ENCODE results near the gene KLC1.

Gene KLC1

DNA sequence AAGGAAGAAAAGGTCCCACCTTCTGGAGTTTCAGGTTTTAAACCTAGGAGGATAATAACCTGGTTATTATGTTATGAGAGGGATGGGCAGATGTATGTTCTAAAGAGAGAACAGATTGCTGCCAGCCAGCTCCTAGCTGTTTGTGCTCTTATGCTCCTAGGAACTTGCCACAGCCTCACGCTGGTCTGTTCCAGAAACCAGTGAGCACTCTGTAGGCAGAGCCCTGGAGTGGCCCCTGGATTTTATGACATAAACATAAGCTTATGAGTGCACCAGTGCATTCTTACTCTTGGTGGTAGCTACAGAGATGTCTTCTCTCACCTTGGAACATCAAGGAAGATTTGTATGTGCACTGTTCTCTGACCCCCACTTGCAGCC is 27.7 kb downstream of the KLC1 start:
- no CpG with 5 or more reads among the region's 1 CpG for WGBS (ENCODE audit: insufficient coverage, insufficient read length)
- Histone ChIP-seq H3K9me3 (ENCODE audit: control insufficient read depth, insufficient read depth, low read length) (no peaks in the 10 kb centered on the region), H3K27me3 (ENCODE audit: control insufficient read depth, insufficient read depth, low read length) (no peaks in the 10 kb centered on the region), H3K27ac (ENCODE audit: low read length) (no peak overlapping the region), H3K36me3 (ENCODE audit: control insufficient read depth, insufficient read depth, low read length) (peaks cover 30% of the 10 kb centered on the region), H3K4me3 (ENCODE audit: low read length) (no peak overlapping the region), H3K4me1 (ENCODE audit: control insufficient read depth, insufficient read depth, low read length) (no peaks in the 10 kb centered on the region)
- DNase-seq (ENCODE audit: low read depth, low spot score) = no peak

DNA sequence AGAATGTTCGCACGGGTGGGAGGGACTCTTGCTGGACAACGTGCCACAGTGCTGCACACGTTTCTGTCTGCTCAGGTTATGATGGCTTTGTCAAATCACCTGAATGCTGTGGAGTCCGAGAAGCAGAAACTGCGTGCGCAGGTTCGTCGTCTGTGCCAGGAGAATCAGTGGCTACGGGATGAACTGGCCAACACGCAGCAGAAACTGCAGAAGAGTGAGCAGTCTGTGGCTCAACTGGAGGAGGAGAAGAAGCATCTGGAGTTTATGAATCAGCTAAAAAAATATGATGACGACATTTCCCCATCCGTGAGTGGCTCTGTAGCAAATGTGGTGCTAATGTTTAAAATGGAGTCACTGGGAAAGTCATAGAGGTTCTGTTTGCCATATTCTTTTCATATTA is 28.5 kb downstream of the KLC1 start:
- no peaks in the 10 kb centered on the region for H3K4me1 ChIP-seq (ENCODE audit: control insufficient read depth, insufficient read depth, low read length)
- no peaks in the 10 kb centered on the region for H3K27me3 ChIP-seq (ENCODE audit: control insufficient read depth, insufficient read depth, low read length)
- DNase-seq (ENCODE audit: low read depth, low spot score) = no peak
- H3K27ac ChIP-seq (ENCODE audit: low read length) = no peak overlapping the region
- no peaks in the 10 kb centered on the region for H3K9me3 ChIP-seq (ENCODE audit: control insufficient read depth, insufficient read depth, low read length)
- no CpG with 5 or more reads among the region's 13 CpGs for WGBS (ENCODE audit: insufficient coverage, insufficient read length)
- no peak overlapping the region for H3K4me3 ChIP-seq (ENCODE audit: low read length)
- peaks cover 30% of the 10 kb centered on the region for H3K36me3 ChIP-seq (ENCODE audit: control insufficient read depth, insufficient read depth, low read length)

DNA sequence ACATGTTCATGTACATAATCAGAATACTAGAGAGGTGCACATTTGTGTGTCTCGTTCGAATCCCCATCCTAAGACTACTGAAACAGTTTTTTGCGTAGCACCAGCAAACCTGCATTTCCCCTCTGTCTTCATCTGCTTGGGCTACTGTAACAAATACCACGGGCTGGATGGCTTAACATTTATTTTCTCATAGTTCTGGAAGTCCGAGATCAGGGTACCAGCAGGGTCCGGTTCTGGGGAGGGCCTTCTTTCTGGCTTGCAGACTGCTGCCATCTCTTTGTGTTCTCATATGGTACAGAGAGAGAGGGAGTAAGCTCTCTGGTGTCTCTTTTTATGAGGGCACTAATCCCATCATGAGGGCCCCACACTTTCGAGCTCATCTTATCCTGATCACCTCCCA is 30.6 kb downstream of the KLC1 start:
- Histone ChIP-seq H3K4me1 (ENCODE audit: control insufficient read depth, insufficient read depth, low read length) (no peaks in the 10 kb centered on the region; the same call in 1 of the 2 replicates), H3K36me3 (ENCODE audit: control insufficient read depth, insufficient read depth, low read length) (peaks cover 27% of the 10 kb centered on the region), H3K27me3 (ENCODE audit: control insufficient read depth, insufficient read depth, low read length) (no peaks in the 10 kb centered on the region), H3K4me3 (ENCODE audit: low read length) (no peak overlapping the region), H3K9me3 (ENCODE audit: control insufficient read depth, insufficient read depth, low read length) (no peaks in the 10 kb centered on the region), H3K27ac (ENCODE audit: low read length) (no peak overlapping the region)
- WGBS (ENCODE audit: insufficient coverage, insufficient read length) = no CpG with 5 or more reads among the region's 7 CpGs
- DNase-seq (ENCODE audit: low read depth, low spot score) = no peak

DNA sequence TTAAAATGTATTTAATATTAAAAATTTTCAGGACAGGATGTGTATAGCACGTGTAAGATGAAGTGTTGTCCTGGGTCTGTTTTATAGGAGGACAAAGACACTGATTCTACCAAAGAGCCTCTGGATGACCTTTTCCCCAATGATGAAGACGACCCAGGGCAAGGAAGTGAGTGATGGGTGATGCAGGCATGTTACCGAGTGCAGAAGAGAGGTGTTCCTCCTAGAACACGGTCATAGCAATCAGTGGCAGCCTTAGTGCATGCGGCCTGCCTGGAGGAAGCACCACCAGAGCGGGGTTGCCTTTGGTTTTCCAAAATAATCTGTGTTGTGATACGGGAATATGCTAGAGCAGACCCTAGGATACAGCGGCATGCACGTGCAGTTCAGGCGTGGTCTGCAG is 33.0 kb downstream of the KLC1 start:
- Histone ChIP-seq H3K36me3 (ENCODE audit: control insufficient read depth, insufficient read depth, low read length) (peaks cover 19% of the 10 kb centered on the region), H3K4me3 (ENCODE audit: low read length) (no peak overlapping the region), H3K27me3 (ENCODE audit: control insufficient read depth, insufficient read depth, low read length) (no peaks in the 10 kb centered on the region), H3K9me3 (ENCODE audit: control insufficient read depth, insufficient read depth, low read length) (no peaks in the 10 kb centered on the region), H3K27ac (ENCODE audit: low read length) (no peak overlapping the region), H3K4me1 (ENCODE audit: control insufficient read depth, insufficient read depth, low read length) (no peaks in the 10 kb centered on the region; the same call in 1 of the 2 replicates)
- no peak for DNase-seq (ENCODE audit: low read depth, low spot score)
- 100% methylated on average over 1 of the region's 10 CpGs for WGBS (ENCODE audit: insufficient coverage, insufficient read length)

DNA sequence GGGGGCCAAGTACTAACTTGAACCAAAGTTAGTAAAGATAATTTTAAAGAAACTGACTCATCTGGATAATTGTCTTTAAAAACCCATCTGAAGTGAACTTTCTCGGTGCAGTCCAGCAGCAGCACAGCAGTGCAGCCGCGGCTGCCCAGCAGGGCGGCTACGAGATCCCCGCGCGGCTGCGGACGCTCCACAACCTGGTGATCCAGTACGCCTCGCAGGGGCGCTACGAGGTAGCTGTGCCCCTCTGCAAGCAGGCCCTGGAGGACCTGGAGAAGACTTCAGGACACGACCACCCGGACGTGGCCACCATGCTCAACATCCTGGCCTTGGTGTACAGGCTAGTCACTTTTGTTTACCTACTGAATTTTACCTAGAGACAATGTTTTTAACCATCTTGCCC is 33.6 kb downstream of the KLC1 start:
- Histone ChIP-seq H3K9me3 (ENCODE audit: control insufficient read depth, insufficient read depth, low read length) (no peaks in the 10 kb centered on the region), H3K27me3 (ENCODE audit: control insufficient read depth, insufficient read depth, low read length) (no peaks in the 10 kb centered on the region), H3K27ac (ENCODE audit: low read length) (no peak overlapping the region), H3K4me3 (ENCODE audit: low read length) (no peak overlapping the region), H3K36me3 (ENCODE audit: control insufficient read depth, insufficient read depth, low read length) (peaks cover 15% of the 10 kb centered on the region; the same call in 1 of the 2 replicates), H3K4me1 (ENCODE audit: control insufficient read depth, insufficient read depth, low read length) (no peaks in the 10 kb centered on the region; the same call in 1 of the 2 replicates)
- no peak for DNase-seq (ENCODE audit: low read depth, low spot score)
- no CpG with 5 or more reads among the region's 17 CpGs for WGBS (ENCODE audit: insufficient coverage, insufficient read length)

DNA sequence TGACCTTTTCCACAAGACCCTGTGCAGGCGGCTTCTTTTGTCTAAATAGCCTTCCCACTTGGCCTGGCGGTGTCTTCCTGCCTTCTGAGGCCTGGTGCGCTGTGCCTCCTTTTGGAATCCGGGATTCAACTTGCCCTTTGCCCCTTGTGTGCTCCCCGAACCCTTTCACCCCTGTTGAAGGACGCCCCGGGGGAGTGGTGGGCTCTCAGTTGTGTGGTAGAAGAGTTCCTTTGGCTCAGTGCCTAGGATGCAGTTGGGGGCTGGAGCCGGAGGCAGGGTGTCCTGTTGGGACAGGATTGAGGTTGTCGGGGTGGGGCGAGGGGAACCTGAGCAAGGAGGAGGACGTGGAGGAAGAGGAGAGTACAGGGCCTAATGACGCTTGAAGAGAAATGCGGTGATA is 34.5 kb downstream of the KLC1 start:
- no peaks in the 10 kb centered on the region for H3K9me3 ChIP-seq (ENCODE audit: control insufficient read depth, insufficient read depth, low read length)
- DNase-seq (ENCODE audit: low read depth, low spot score) = no peak
- no peaks in the 10 kb centered on the region; the same call in 1 of the 2 replicates for H3K4me1 ChIP-seq (ENCODE audit: control insufficient read depth, insufficient read depth, low read length)
- peaks cover 12% of the 10 kb centered on the region; the same call in 1 of the 2 replicates for H3K36me3 ChIP-seq (ENCODE audit: control insufficient read depth, insufficient read depth, low read length)
- no peak overlapping the region for H3K4me3 ChIP-seq (ENCODE audit: low read length)
- no peaks in the 10 kb centered on the region for H3K27me3 ChIP-seq (ENCODE audit: control insufficient read depth, insufficient read depth, low read length)
- H3K27ac ChIP-seq (ENCODE audit: low read length) = no peak overlapping the region
- no CpG with 5 or more reads among the region's 13 CpGs for WGBS (ENCODE audit: insufficient coverage, insufficient read length)

DNA sequence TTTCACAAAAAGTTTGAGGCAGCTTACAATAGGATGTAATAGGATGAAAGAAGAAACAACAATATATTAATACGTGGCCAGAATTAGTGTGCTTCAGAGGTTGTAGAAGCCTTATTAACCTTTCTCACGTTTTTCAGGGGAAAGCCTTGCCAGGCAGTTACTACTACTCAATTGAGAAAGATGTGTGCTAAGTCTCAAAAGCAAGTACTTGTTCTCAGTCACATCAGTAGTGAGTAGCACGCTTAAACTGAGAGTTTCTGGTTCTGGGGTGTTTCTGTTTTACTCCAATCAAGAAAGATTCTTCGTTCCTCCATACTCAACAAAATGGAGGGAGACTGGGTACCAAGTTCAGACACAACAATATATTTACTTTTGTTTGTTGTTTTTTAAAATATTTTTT is 38.7 kb downstream of the KLC1 start:
- Histone ChIP-seq H3K36me3 (ENCODE audit: control insufficient read depth, insufficient read depth, low read length) (peaks cover 5% of the 10 kb centered on the region; the same call in 1 of the 2 replicates), H3K9me3 (ENCODE audit: control insufficient read depth, insufficient read depth, low read length) (no peaks in the 10 kb centered on the region), H3K27ac (ENCODE audit: low read length) (no peak overlapping the region), H3K4me1 (ENCODE audit: control insufficient read depth, insufficient read depth, low read length) (no peaks in the 10 kb centered on the region; the same call in 1 of the 2 replicates), H3K27me3 (ENCODE audit: control insufficient read depth, insufficient read depth, low read length) (no peaks in the 10 kb centered on the region), H3K4me3 (ENCODE audit: low read length) (no peak overlapping the region)
- no peak for DNase-seq (ENCODE audit: low read depth, low spot score)
- WGBS (ENCODE audit: insufficient coverage, insufficient read length) = no CpG with 5 or more reads among the region's 4 CpGs

DNA sequence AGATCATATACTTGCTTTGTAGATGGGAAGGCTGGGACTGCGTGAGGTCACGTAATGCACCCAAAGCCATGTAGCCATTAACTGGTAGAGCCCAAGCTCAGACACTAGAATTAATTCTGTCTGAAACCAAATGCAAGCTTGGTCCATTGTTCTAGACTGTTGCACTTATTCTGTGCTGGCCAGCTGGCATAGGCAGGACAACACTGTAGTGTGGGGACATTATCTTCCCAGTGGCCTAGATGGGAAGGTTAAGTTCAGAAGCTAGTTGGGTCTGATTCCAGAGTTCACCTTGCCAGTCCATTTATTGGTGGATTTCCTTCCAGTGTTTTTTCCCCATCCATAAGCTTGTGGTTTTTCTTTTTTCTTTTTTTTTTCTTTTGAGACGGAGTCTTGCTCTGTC is 39.1 kb downstream of the KLC1 start:
- Histone ChIP-seq H3K9me3 (ENCODE audit: control insufficient read depth, insufficient read depth, low read length) (no peaks in the 10 kb centered on the region), H3K27me3 (ENCODE audit: control insufficient read depth, insufficient read depth, low read length) (no peaks in the 10 kb centered on the region), H3K4me3 (ENCODE audit: low read length) (no peak overlapping the region), H3K27ac (ENCODE audit: low read length) (no peak overlapping the region), H3K36me3 (ENCODE audit: control insufficient read depth, insufficient read depth, low read length) (peaks cover 4% of the 10 kb centered on the region; the same call in 1 of the 2 replicates), H3K4me1 (ENCODE audit: control insufficient read depth, insufficient read depth, low read length) (no peaks in the 10 kb centered on the region)
- WGBS (ENCODE audit: insufficient coverage, insufficient read length) = no CpG with 5 or more reads among the region's 3 CpGs
- no peak for DNase-seq (ENCODE audit: low read depth, low spot score)

DNA sequence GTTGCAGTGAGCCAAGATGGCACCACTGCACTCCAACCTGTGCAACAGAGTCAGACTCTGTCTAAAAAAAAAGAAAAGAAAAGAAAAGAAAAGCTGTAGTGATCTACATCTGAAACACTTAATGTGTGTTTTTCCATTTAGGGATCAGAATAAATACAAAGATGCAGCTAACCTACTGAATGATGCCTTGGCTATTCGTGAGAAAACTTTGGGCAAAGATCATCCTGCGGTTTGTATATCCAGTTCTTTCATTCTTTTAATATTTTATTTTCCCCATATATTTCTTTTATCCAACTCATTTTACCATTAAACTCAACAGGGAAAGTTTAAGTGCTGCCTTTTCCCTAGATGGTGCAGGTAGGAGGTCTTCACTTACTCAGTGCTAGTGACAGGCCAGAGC is 40.4 kb downstream of the KLC1 start:
- no peak overlapping the region for H3K27ac ChIP-seq (ENCODE audit: low read length)
- H3K27me3 ChIP-seq (ENCODE audit: control insufficient read depth, insufficient read depth, low read length) = no peaks in the 10 kb centered on the region
- no peaks in the 10 kb centered on the region for H3K4me1 ChIP-seq (ENCODE audit: control insufficient read depth, insufficient read depth, low read length)
- peaks cover 9% of the 10 kb centered on the region; the same call in 1 of the 2 replicates for H3K36me3 ChIP-seq (ENCODE audit: control insufficient read depth, insufficient read depth, low read length)
- H3K9me3 ChIP-seq (ENCODE audit: control insufficient read depth, insufficient read depth, low read length) = no peaks in the 10 kb centered on the region
- H3K4me3 ChIP-seq (ENCODE audit: low read length) = no peak overlapping the region
- WGBS (ENCODE audit: insufficient coverage, insufficient read length) = no CpG with 5 or more reads among the region's 2 CpGs
- DNase-seq (ENCODE audit: low read depth, low spot score) = no peak

DNA sequence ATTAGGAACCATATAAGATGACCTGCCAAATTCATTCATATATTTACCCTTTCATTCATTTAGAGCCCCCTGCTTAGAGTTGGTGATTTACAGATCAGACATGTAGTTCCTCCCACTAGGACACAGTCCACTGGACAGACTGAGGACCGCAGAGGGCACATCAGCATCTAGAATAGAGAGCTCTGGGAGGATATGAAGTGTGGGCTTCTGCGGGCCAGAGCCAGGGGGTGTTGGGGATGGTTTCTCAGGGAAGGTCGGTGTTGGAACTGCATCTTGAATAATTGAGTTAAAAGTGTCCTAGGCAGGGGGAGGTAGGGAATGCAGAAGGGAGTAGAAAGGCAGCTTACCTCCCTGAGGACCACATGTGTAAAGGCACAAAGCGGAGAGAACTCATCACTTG is 42.9 kb downstream of the KLC1 start:
- no CpG with 5 or more reads among the region's 4 CpGs for WGBS (ENCODE audit: insufficient coverage, insufficient read length)
- Histone ChIP-seq H3K4me3 (ENCODE audit: low read length) (no peak overlapping the region), H3K27ac (ENCODE audit: low read length) (no peak overlapping the region), H3K9me3 (ENCODE audit: control insufficient read depth, insufficient read depth, low read length) (no peaks in the 10 kb centered on the region), H3K36me3 (ENCODE audit: control insufficient read depth, insufficient read depth, low read length) (peaks cover 17% of the 10 kb centered on the region; the same call in 1 of the 2 replicates), H3K27me3 (ENCODE audit: control insufficient read depth, insufficient read depth, low read length) (no peaks in the 10 kb centered on the region), H3K4me1 (ENCODE audit: control insufficient read depth, insufficient read depth, low read length) (no peaks in the 10 kb centered on the region)
- no peak for DNase-seq (ENCODE audit: low read depth, low spot score)

DNA sequence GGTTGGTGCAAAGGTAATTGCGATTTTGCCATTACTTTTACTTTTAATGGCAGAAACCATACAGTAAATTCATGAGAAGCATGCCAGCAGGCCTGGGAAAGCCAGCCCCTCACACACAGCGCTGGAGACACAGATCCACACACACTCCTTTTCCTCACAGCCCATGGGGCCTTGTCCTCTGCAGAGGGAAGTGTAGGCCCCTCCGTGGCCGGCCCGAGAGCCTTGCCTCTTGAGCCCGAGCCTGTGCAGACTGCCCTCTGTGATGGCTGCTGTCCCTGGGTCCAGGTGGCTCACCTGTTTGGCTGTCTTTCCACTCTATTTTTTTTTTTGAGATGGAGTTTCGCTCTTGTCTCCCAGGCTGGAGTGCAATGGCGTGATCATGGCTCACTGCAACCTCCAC is 46.9 kb downstream of the KLC1 start:
- peaks cover 21% of the 10 kb centered on the region for H3K36me3 ChIP-seq (ENCODE audit: control insufficient read depth, insufficient read depth, low read length)
- WGBS (ENCODE audit: insufficient coverage, insufficient read length) = no CpG with 5 or more reads among the region's 8 CpGs

More for the DNA sequence above, 46.9 kb downstream of the KLC1 start:
- H3K4me3 ChIP-seq (ENCODE audit: low read length) = no peak overlapping the region
- H3K27ac ChIP-seq (ENCODE audit: low read length) = no peak overlapping the region
- no peaks in the 10 kb centered on the region for H3K27me3 ChIP-seq (ENCODE audit: control insufficient read depth, insufficient read depth, low read length)
- no peaks in the 10 kb centered on the region for H3K4me1 ChIP-seq (ENCODE audit: control insufficient read depth, insufficient read depth, low read length)
- H3K9me3 ChIP-seq (ENCODE audit: control insufficient read depth, insufficient read depth, low read length) = no peaks in the 10 kb centered on the region
- DNase-seq (ENCODE audit: low read depth, low spot score) = no peak

All from iPS DF 6.9 (cell line).